Activated CD8-positive, alpha-beta memory T cell treated with anti-CD3 and anti-CD28 coated beads, Interleukin-2, amount 50 U/mL, for 1 hour (primary cell): ENCODE data around the gene FAM184B.
"Not testable (repeated sequence)": the region's sequence is repeated elsewhere in the genome, so short reads cannot be mapped to it uniquely, and the experiment has no call there.

Experiments
- DNase-seq: peaks from one replicate; pipeline ENCODE4 v3.0.0-alpha.2; 2020; ENCODE audit errors: extremely low read depth

FAM184B gene

GRCh38 chr4:17682222-17682566, 99.2 kb downstream of the FAM184B start:
- DNase-seq, result no peak

- DNase-seq, result no peak
These were observed 99.9 kb downstream of the FAM184B start for GRCh38 chr4:17681281-17682221.

GRCh38 chr4:17680559-17681280, 100.7 kb downstream of the FAM184B start:
- no peak for DNase-seq

GRCh38 chr4:17670423-17670822, 111.0 kb downstream of the FAM184B start:
- no peak for DNase-seq

GRCh38 chr4:17667653-17668201, 113.7 kb downstream of the FAM184B start:
- DNase-seq, result no peak

GRCh38 chr4:17667253-17667652, 114.2 kb downstream of the FAM184B start:
- no peak for DNase-seq

GRCh38 chr4:17665852-17666251, 115.6 kb downstream of the FAM184B start:
- no peak for DNase-seq

GRCh38 chr4:17665346-17665745, 116.1 kb downstream of the FAM184B start:
- DNase-seq, result no peak

- no peak for DNase-seq
These were observed 116.7 kb downstream of the FAM184B start for GRCh38 chr4:17664755-17665154.

- no peak for DNase-seq
These were observed 118.7 kb downstream of the FAM184B start for GRCh38 chr4:17662694-17663093.

- not testable (repeated sequence) for DNase-seq
These were observed 122.2 kb downstream of the FAM184B start for GRCh38 chr4:17659196-17659595.

GRCh38 chr4:17657849-17658248, 123.6 kb downstream of the FAM184B start:
- no peak for DNase-seq

- no peak for DNase-seq
These were observed 124.3 kb downstream of the FAM184B start for GRCh38 chr4:17657090-17657489.

GRCh38 chr4:17654701-17655100, 126.7 kb downstream of the FAM184B start:
- no peak for DNase-seq

- no peak for DNase-seq
These were observed 131.0 kb downstream of the FAM184B start for GRCh38 chr4:17650406-17650805.

- DNase-seq, result no peak
These were observed 133.5 kb downstream of the FAM184B start for GRCh38 chr4:17647927-17648326.

- DNase-seq, result no peak
These were observed 134.1 kb downstream of the FAM184B start for GRCh38 chr4:17647176-17647806.

GRCh38 chr4:17646693-17647092, 134.7 kb downstream of the FAM184B start:
- no peak for DNase-seq

- DNase-seq, result no peak
These were observed 139.0 kb downstream of the FAM184B start for GRCh38 chr4:17642398-17642783.

GRCh38 chr4:17639136-17639535, 142.3 kb downstream of the FAM184B start:
- DNase-seq, result no peak

- peak; percentile 32 for DNase-seq
These were observed 144.5 kb downstream of the FAM184B start for GRCh38 chr4:17636696-17637622.
